Loucy (cell line): ENCODE measurements around the gene SET.

Experiments used
- CTCF ChIP-seq: fragments of 200-600 bp; sonication (generic); conservative IDR thresholded peaks from 2 replicates; pipeline ENCODE4 v1.5.1; 2014; ENCODE audit warnings: mild to moderate bottlenecking, antibody characterized with exemption, low read length
- EZH2phosphoT487 ChIP-seq: fragments of 200-600 bp; IDR thresholded peaks from 2 replicates; pipeline ENCODE4 v1.6.1; 2018; ENCODE audit warnings: antibody characterized with exemption, mild to moderate bottlenecking, moderate library complexity, borderline replicate concordance

DNA sequence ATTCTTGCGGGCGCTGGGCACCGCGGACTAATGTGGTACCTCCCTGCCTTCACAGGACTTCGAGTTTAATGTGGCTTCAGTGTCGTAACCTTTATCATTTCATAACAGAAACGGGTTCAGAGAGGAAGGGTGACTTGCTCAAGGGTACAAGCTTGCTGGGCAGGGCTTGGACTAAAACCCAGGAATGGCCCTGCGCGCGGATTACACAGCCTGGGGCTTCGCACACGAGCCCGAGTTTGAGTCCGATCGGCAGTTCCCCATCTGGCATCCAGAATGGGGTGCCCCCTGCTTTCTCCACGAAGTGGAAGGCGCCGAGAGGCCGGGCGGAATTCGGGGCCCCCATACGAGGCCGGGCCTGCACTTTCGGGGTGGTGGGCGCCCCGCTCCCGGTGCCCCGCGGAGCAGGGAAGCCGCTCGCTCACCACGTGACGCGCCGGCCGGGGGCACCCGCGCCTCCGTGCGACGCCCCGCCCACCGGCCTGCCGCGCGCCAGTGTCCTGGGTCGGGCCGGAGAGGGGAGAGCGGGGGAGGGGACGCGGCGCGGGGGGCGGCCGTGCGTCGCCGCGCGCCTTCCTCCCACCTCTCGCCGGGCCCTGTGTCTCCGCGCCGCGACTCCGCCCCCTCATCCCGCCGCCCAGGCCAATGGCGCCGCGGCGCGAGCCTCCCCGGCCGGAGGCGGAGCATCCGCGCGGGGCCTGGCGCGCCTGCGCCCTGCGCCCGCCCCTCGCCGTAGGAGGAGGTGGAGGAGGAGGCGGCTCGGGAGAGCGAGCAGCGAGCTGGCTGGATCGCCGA, at the start of gene SET:
- TF ChIP-seq EZH2phosphoT487 (no peak), CTCF (no peak)
